GM19193 (cell line): ENCODE data around the gene TMEM237.

Experiments used
- POLR2A ChIP-seq: IDR thresholded peaks from 4 replicates; pipeline ENCODE4 v1.6.1; 2011; ENCODE audit not compliant: insufficient read depth, insufficient read length; ENCODE audit errors: extremely low read depth

The TMEM237 gene

GRCh38 chr2:201621293-201621999 is 21.9 kb downstream of the TMEM237 start:
- no peak for TF ChIP-seq POLR2A

DNA sequence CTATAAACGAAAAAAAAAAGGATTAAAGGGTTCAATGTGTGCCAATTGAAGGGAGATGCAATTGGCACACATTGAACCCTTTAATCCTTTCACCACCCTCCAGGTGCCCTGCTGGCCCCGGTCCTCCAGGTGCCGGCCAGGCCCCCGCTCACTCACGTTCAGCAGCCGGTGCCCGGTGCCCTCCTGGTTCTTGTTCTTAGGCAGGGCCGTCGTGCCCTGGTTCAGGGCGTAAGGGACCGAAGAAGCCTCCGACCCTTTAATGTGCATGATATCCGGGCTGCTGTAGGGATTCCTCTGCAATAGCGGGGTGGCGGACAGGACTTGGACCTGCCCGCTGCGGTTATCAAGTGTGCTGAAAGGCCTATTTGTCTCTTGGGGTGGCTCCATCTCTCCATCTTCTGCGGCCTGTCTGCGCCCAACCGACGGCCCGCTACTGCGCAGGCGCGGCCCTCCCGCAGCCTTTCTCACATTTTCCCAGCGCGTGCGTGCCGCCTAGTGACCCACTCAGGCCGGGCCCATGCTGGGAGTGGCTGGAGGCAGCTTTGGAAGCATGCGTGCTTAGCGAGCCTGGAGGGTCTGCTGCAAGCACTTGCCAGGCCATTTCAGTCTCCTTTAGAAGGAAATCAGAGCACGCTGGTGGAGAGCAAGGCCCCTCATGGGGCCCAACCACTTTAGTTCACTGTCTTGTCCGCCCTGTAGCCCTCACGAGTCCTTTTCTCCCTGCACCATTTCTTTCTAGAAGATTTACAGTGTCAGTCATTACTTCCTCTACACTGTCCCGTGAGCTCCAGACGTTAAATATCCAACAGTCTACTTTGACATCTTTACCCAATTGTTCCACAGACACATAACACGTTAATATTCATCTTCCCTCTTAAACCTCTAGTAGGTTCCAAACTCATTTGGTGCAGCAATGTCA is 24.3 kb downstream of the TMEM237 start:
- TF ChIP-seq POLR2A = no peak

DNA sequence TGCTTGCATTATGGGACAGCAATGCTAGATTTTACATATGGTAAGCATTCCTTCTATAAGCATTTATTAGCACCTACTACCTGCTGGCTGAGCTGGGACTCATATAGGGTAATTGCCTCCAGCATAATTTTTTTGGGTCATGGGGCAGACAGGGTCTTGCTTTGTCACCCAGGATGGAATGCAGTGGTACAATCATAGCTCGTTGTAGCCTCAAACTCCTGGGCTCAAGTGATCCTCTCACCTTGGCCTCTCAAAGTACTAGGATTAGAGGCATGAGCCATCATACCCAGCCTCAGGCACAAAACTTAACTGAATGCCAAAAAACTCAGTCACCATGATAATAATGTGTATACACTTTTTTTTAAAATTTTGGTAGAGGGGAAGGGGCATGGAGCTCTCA is 35.3 kb downstream of the TMEM237 start:
- TF ChIP-seq POLR2A = no peak

GRCh38 chr2:201607568-201607967 is 35.7 kb downstream of the TMEM237 start:
- TF ChIP-seq POLR2A = no peak

- TF ChIP-seq POLR2A = no peak
Measured at GRCh38 chr2:201600906-201601305, 42.4 kb downstream of the TMEM237 start.

DNA sequence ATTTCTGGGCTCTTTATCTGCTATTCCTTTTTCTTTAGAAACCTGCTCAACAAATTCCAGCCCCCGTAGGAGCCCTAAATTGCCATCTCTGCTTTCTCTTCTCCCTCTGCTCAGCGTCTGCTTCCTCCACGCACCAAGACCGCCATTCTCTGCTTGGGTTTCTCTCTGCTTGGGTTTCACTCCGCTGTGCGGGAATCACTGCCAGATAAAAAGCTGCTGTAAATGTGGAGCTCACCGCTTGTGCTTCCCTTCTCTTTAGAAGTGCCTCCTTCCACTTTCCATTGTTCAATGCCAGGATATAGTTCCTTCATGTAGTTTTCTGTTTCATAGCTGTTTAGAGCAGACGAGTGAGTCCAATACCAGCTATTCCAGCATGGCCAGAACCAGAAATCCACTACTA is 45.9 kb downstream of the TMEM237 start:
- no peak for TF ChIP-seq POLR2A

GRCh38 chr2:201580486-201580885 is 62.8 kb downstream of the TMEM237 start:
- no peak for TF ChIP-seq POLR2A

DNA sequence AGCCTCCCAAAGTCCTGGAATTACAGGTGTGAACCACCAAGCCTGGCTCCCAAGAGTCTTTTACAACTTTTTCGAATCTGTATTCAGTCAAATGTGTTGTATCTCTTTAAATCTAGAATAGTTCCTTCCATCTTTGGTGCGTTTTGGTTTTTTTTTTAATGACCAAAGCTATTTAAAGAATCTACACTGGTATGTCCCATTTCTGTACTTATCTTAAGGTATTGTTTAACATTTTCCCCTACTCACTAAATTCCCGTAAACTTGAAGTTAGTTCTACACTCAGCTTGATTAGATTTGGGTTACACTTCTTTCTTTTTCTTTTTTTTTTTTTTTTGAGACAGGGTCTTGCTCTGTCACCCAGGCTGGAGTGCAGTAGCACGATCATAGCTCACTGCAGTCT is 63.8 kb downstream of the TMEM237 start:
- TF ChIP-seq POLR2A = no peak

DNA sequence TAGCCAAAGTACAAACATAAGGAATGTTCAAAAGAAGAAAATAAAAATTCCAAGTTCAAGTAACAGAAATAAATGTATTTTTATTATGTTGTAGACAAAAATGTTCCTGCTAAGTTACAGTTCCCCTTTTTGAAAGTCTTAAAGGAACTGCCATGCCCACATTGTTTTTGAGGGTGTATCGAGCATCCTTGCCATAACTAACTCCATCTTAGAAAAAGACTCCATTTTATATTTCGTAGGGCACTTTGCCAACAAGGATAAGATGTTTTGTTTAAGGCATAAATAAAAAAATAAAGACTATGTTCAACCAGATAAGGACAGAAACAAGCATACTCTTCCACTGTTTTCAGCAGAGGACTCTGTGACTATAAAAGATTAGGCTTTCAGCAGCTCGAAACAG is 67.3 kb downstream of the TMEM237 start:
- no peak for TF ChIP-seq POLR2A

DNA sequence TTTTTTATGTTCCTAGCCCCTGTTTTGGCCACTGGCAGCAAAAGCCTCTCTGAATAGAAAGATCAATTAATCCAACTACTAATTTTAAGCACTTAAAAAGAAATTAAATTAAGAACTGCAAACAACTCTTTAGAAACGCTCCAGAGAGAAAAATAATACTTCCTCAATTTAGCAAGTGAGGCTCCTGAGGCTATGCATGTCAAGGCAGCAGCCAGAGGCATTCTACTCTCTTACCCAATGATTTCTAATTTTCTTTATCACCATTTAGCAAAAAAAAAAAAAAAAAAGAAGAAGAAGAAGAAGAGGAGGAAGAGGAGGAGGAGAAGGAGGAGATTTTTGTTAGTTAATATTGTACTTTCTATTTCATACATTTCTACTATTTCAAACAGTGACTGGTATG is 68.5 kb downstream of the TMEM237 start:
- no peak for TF ChIP-seq POLR2A

- TF ChIP-seq POLR2A = no peak
Measured at GRCh38 chr2:201572846-201573508, 70.3 kb downstream of the TMEM237 start.
